Natural killer cell (primary cell): ENCODE measurements around the gene STXBP1. TPM values are rescaled to one million over a fixed set of nuclear protein-coding genes. Genes with fewer than 3 reads are reported as not detected.

Source experiments
- ATAC-seq, 3 donors: fragments of 150-1000 bp in 2 of 3; fragments of 200-7000 bp in 1 of 3; cut with Tn5 transposase; 1 replicate in 1 of 3; 2 replicates in 2 of 3; pipeline ENCODE4 v1.10.0; 2021; ENCODE audit warnings: mild to moderate bottlenecking in 2 of 3, moderate library complexity in 2 of 3
- DNase-seq, 2 donors: peaks; one replicate each; pipeline versions ENCODE4 v3.0.0 to v3.0.0-alpha.2; 2013 to 2021; ENCODE audit warnings: mixed read lengths in 1 of 2
- H3K27ac ChIP-seq: one replicate; pipeline ENCODE4 v1.5.1; 2013; ENCODE audit warnings: mild to moderate bottlenecking, low read length
- H3K27me3 ChIP-seq: one replicate; pipeline ENCODE4 v1.6.1; 2013; ENCODE audit warnings: low read length; ENCODE audit not compliant: control insufficient read depth, insufficient read depth
- H3K36me3 ChIP-seq: one replicate; pipeline ENCODE4 v1.6.1; 2013; ENCODE audit warnings: low read length; ENCODE audit not compliant: control insufficient read depth, insufficient read depth
- H3K4me1 ChIP-seq: one replicate; pipeline ENCODE4 v1.6.1; 2013; ENCODE audit warnings: low read length; ENCODE audit not compliant: control insufficient read depth, insufficient read depth
- H3K4me3 ChIP-seq: one replicate; pipeline ENCODE4 v1.5.1; 2013; ENCODE audit warnings: low read length
- H3K9me3 ChIP-seq: one replicate; pipeline ENCODE4 v1.6.1; 2013; ENCODE audit warnings: low read length; ENCODE audit not compliant: control insufficient read depth, insufficient read depth
- H3K27ac Mint-ChIP-seq, 2 donors: one replicate each; pipeline ENCODE4 v1.8.0; 2022; ENCODE audit warnings: mild to moderate bottlenecking in 2 of 2, mixed read lengths in 2 of 2, moderate library complexity in 1 of 2
- H3K27me3 Mint-ChIP-seq, 2 donors: one replicate each; pipeline ENCODE4 v1.8.0; 2022; ENCODE audit warnings: low read depth in 2 of 2, mixed read lengths in 2 of 2
- H3K36me3 Mint-ChIP-seq: one replicate; pipeline ENCODE4 v1.8.0; 2022; ENCODE audit warnings: mixed read lengths
- H3K4me1 Mint-ChIP-seq, 2 donors: one replicate each; pipeline ENCODE4 v1.8.0; 2022; ENCODE audit warnings: mixed read lengths in 2 of 2
- H3K4me3 Mint-ChIP-seq: one replicate; pipeline ENCODE4 v1.8.0; 2022; ENCODE audit warnings: mild to moderate bottlenecking, moderate library complexity, mixed read lengths
- H3K9me3 Mint-ChIP-seq, 2 donors: one replicate each; pipeline ENCODE4 v1.8.0; 2022; ENCODE audit warnings: mixed read lengths in 2 of 2
- WGBS: methylation state at CpG from one replicate; pipeline ENCODE4 v1.1.7; 2013; ENCODE audit warnings: missing lambda C conversion rate; ENCODE audit not compliant: insufficient coverage; 5-methylcytosine and 5-hydroxymethylcytosine counted together
- intact Hi-C: fragments of 100-400 bp; cut with micrococcal nuclease; formaldehyde crosslinking; loops from one replicate; pipeline ENCODE4 v1.14.2; 2022
- total RNA-seq, 4 donors: library from RNA; stranded (reverse); fragments of 120-200 nt in 1 of 4; gene quantifications; one replicate each; pipeline versions ENCODE4 v1.2.3 to v1.2.4, GENCODE V29; 2013 to 2022
- TF ChIP-seq, protein P1 (sequence below): fragments of 200-600 bp; IDR thresholded peaks from one replicate; pipeline ENCODE4 v1.8.0; 2022; ENCODE audit warnings: antibody characterized with exemption

STXBP1 gene
- total RNA-seq, 3 donors from 2014 or later (not counting 1 experiment from before 2014, with no cell fraction given) = 0.97 to 1.8 (median 1.6) TPM

DNA sequence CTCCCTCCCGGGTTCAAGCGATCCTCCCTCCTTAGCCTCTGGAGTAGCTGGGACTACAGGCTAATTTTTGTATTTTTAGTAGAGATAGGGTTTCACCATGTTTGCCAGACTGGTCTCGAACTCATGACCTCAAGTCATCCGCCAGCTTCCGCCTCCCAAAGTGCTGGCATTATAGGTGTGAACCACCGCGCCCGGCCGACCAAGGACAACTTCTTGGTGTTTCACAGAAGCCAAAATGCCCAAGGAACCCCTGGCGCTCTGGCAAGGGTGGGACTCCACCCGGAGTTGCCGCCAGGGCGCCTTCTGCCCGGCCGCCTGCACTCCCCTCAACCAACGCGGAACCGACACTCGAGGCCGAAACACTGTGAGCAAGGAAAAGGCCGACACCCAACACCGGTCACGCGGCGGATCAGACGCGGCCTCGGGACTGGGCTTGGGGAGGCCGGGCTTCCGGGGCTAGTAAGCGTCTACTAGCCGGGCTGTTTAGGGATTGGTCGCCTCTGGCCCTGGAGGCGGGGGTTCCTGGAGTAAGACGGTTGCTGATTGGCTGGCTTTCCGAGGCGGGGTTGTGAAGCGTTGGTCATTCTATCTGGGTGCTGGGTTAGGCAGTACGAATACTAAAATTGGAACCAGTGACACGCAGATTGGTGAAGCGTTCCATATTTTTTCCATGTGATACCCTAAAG, 87.1 kb downstream of the STXBP1 start:
- H3K9me3 Mint-ChIP-seq = no peaks in the 10 kb centered on the region
- H3K4me3 ChIP-seq = peak overlapping the region; percentile 25
- no peaks in the 10 kb centered on the region for H3K27me3 ChIP-seq
- H3K27me3 Mint-ChIP-seq = no peaks in the 10 kb centered on the region
- DNase-seq (peak; percentile 89 to 92), ATAC-seq (peak; percentile 97 to 99 (median 98))
- peak overlapping the region; percentile 73 for H3K27ac ChIP-seq
- H3K4me1 Mint-ChIP-seq = peaks cover 8 to 15% of the 10 kb centered on the region in 2 donors
- peaks cover 13% of the 10 kb centered on the region for H3K4me1 ChIP-seq
- H3K27ac Mint-ChIP-seq = peak overlapping the region; percentile 84 to 97
- TF ChIP-seq, protein P1, sequence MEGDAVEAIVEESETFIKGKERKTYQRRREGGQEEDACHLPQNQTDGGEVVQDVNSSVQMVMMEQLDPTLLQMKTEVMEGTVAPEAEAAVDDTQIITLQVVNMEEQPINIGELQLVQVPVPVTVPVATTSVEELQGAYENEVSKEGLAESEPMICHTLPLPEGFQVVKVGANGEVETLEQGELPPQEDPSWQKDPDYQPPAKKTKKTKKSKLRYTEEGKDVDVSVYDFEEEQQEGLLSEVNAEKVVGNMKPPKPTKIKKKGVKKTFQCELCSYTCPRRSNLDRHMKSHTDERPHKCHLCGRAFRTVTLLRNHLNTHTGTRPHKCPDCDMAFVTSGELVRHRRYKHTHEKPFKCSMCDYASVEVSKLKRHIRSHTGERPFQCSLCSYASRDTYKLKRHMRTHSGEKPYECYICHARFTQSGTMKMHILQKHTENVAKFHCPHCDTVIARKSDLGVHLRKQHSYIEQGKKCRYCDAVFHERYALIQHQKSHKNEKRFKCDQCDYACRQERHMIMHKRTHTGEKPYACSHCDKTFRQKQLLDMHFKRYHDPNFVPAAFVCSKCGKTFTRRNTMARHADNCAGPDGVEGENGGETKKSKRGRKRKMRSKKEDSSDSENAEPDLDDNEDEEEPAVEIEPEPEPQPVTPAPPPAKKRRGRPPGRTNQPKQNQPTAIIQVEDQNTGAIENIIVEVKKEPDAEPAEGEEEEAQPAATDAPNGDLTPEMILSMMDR = no peak
- H3K36me3 ChIP-seq = no peaks in the 10 kb centered on the region
- intact Hi-C loops = loop anchor here (1.0 to 2.0 kb wide), 2 partner anchors 16 to 36 kb away; partner anchors contain the start of genes PTRH1 and TOR2A
- no peaks in the 10 kb centered on the region for H3K36me3 Mint-ChIP-seq
- H3K4me3 Mint-ChIP-seq = peak overlapping the region; percentile 72
- H3K9me3 ChIP-seq = no peaks in the 10 kb centered on the region
- WGBS = 15% methylated on average over 41 of the region's 41 CpGs

DNA sequence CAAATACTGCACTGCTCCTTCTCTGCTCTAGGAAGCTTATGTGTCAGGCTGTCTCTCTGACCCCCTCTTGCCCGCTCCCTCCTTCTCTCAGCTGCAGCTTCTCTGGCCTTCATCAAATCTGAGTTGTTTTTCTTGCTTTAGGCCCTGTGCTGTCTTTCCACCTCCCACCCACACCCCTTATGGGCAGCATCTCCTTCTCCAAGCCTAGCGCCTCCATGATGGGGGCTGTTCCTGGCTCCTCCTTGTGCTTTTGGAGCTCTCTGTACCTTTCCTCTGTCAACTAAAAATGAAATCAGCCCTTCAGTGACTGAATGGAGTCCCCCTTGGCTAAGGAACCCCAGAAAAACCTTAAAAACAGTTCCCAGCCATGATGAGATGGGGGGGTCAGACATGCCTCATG, 88.1 kb downstream of the STXBP1 start:
- H3K27ac Mint-ChIP-seq = peak overlapping the region; percentile 84 to 97

DNA sequence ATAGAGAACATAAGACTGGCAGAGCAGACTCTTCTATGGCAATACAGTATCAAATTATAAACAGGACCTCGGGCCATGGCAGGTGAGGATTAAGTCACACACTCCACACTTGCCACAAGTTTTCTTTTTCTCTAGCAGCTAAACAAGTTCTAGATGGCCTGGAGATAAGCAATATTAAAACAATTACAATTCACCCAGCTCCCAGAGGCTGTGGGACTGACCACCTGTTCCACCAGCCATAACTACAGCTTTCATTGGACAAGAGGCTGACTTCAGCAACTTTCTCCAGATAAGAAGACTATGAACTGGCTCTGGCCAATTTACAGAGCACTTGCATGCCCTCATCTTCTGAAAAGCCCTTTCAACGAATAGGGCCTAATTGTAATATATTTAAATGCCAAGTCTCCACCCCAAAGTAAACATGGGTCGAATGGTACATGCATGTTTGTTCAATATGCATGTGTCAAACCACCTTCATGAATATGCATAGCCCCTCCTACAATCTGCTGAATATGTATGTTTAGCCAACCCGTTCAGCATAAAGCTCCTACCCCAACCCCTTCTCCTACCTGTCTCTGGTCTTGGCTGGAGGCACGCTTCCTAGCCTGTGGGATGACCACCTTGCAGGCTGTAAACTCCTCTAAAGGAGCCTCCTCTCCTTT, 88.6 kb downstream of the STXBP1 start:
- intact Hi-C loops = no loop called here
- H3K27me3 ChIP-seq = no peaks in the 10 kb centered on the region
- DNase-seq = no peak
- Mint-ChIP-seq H3K4me1 (peaks cover 8 to 15% of the 10 kb centered on the region in 2 donors), H3K27ac (peak overlapping the region; percentile 84 to 97), H3K4me3 (peak overlapping the region; percentile 31), H3K36me3 (no peaks in the 10 kb centered on the region), H3K27me3 (no peaks in the 10 kb centered on the region), H3K9me3 (no peaks in the 10 kb centered on the region)
- peaks cover 13% of the 10 kb centered on the region for H3K4me1 ChIP-seq
- H3K36me3 ChIP-seq = no peaks in the 10 kb centered on the region
- no peak overlapping the region for H3K4me3 ChIP-seq
- no peak overlapping the region for H3K27ac ChIP-seq
- WGBS = 95% methylated on average over 5 of the region's 5 CpGs
- ATAC-seq = no peak
- TF ChIP-seq, protein P1 = no peak
- no peaks in the 10 kb centered on the region for H3K9me3 ChIP-seq

More for the DNA sequence above, 88.1 kb downstream of the STXBP1 start:
- no peaks in the 10 kb centered on the region for H3K9me3 Mint-ChIP-seq
- no peak for DNase-seq
- no peaks in the 10 kb centered on the region for H3K36me3 Mint-ChIP-seq
- H3K27ac ChIP-seq = no peak overlapping the region
- 95% methylated on average over 2 of the region's 2 CpGs for WGBS
- TF ChIP-seq, protein P1 = no peak
- no peaks in the 10 kb centered on the region for H3K9me3 ChIP-seq
- H3K4me3 ChIP-seq = no peak overlapping the region
- H3K27me3 ChIP-seq = no peaks in the 10 kb centered on the region
- peak overlapping the region; percentile 72 for H3K4me3 Mint-ChIP-seq
- no peak for ATAC-seq
- H3K4me1 ChIP-seq = peaks cover 13% of the 10 kb centered on the region
- H3K4me1 Mint-ChIP-seq = peaks cover 8 to 15% of the 10 kb centered on the region in 2 donors
- intact Hi-C loops = no loop called here
- no peaks in the 10 kb centered on the region for H3K36me3 ChIP-seq
- H3K27me3 Mint-ChIP-seq = no peaks in the 10 kb centered on the region
